NOMO-1 (cell line): ENCODE measurements around the gene GPI.
A peak's percentile ranks its signal among the peaks of the same experiment; 100 is the strongest.

Experiments used
- DNase-seq, 2 experiments: peaks; one replicate each; lab custom pipeline; 2025; ENCODE audit not compliant: unreplicated experiment in 2 of 2; lab: John Stamatoyannopoulos, UW

Gene GPI

DNA sequence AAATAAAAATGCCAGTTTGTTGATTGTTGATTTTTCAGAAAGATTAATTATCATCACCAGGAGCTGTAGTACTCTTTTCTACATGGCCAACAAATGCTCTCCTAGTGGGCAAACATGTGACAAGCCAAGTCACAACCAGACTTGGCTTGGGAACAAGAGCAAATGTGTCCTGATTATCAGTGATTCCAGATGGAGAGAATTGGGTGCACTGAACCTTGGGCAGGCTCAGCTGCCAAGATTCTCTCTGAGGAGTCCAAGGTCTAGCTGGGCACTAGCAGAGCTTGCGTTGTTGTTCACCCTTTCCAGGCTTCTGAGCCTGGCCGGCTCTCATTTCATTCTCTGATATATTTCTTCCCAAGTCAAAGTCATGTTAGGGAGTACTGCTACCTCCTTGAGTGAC, 27.3 kb upstream of the GPI start:
- DNase-seq = no peak

DNA sequence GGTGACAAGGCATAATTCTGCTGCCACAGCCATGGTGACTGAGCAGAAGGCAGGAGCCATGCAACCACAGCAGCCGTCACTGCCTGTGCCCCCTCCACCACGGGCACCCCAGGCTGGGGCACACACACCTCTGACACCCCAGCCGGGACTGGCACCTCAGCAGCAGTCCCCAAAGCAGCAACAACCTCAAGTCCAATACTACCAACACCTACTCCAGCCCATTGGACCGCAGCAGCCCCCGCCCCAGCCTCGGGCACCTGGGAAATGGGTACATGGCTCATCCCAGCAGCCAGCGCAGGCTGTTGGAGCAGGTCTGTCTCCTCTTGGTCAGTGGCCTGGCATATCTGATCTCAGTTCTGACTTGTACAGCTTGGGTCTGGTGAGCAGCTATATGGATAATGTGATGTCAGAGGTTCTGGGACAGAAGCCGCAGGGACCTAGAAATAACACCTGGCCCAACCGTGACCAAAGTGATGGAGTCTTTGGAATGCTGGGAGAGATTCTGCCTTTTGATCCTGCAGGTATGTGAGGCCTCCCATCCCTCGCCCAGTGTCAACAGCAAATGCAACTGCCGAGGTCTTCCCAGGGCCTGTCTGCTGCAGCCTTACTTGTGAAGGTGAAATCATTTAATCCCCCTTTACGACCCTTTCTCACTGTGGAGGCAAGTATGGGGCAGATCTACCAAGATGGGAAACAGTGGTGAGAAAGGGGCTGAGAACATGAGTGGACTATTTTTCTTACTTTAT, 22.9 kb upstream of the GPI start:
- DNase-seq = no peak

- DNase-seq = no peak
These were observed 21.2 kb upstream of the GPI start for GRCh38 chr19:34343751-34344150.

- DNase-seq = peak; percentile 4 to 19
These were observed 19.0 kb upstream of the GPI start for GRCh38 chr19:34345947-34346351.

DNA sequence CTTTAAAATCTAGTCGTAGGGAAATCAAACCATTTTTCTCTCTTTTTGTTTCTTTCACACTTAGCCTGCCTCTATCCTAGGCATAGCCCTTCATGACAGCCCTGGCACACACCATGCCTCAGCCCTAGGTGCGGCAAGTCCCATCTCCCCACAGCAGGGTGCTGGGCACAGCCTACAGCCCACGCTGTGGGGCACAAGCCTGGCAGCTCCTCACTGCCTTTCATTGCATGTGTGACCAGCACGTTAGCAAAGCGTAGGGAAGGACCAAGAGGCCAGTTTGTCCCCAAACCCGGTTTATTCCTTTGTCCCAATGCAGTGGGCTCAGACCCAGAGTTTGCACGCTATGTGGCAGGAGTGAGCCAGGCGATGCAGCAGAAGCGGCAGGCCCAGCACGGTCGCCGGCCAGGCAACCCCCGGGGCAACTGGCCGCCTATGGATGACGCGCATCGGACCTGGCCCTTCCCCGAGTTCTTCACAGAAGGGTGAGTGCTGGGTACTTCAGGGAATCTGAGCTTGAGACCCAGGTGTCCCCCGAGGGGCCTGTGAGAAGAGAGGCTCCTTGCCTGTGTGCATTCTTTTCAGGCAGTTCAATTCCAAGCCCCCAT, 17.3 kb upstream of the GPI start:
- DNase-seq = no peak

GRCh38 chr19:34348899-34349487, 16.0 kb upstream of the GPI start:
- no peak for DNase-seq

- no peak for DNase-seq
These were observed 14.8 kb upstream of the GPI start for GRCh38 chr19:34350161-34350561.

DNA sequence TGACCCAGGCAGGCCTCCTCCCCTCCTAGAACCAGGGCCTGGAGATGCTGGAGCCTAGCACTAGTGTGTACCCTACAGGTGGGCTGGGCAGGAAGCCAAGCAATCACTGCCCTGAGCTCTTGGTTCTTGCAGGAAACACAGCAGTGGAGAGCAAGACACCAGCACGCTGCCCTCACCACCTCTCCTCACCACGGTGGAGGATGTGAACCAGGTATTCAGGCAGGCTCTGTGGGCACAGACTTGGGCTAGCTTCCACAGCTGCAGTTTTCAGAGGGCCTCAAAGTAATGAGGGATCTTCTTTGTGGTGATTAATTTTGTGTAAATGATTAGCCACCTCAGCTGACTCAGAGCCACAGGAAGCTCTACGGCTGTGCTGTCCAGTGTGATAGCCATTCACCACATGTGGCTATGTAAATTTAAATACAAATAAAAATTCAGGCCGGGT, 13.6 kb upstream of the GPI start:
- DNase-seq = no peak

DNA sequence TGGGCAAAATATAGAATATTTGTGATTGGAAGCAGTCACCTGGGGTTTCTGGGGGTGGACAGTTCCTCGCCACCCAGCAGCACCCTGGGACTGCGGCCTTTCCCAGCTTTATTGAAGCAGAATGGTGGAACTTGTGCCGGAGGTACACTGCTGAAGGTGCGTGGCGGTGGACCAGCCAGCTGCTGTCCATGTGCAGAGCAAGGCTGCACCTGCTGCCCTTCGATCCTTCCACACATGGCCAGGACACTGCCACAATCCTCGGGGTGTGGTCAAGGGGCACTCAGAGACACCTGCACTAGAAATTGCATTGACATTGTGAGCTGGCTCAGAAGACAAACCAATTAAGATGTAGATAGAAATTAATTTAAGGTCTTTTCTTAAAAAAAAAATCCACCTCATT, 11.4 kb upstream of the GPI start:
- no peak for DNase-seq

DNA sequence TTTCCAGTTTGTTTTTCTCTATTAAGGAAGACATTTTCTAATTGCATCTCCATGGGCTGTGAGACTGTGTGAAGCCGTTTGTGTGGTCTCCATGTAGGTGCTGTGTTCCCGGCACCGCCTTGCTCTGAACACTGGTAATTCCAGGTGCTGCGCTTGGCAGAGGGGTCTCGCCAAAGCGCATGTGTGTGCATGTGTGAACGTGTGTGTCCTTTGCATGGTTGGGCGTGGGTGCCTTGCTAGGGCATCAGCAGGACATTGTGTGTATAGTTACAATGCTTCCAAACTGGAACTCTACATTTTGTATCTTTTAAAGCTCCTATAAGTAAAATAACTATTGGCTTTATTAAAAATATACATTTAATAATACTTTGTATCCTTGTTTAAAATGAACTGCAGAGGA, 9.8 kb upstream of the GPI start:
- no peak for DNase-seq

DNA sequence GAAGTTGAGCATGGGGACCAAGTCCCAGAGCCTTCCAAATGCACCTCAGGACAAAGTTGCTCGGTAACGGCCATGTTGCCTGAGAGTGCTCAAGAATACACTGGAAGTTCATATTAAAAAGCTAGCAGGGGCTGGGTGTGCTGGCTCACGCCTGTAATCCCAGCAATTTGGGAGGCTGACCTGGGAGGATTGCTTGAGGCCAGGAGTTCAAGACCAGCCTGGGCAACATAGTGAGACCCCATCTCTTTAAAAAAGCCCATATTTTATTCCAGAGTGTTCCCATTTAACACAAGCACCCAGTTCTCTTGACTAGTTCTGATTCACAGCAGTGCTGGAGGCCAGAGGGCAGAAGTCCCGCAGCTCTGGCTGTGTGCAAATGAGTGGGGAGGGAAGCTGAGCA, 8.1 kb upstream of the GPI start:
- DNase-seq = no peak

DNA sequence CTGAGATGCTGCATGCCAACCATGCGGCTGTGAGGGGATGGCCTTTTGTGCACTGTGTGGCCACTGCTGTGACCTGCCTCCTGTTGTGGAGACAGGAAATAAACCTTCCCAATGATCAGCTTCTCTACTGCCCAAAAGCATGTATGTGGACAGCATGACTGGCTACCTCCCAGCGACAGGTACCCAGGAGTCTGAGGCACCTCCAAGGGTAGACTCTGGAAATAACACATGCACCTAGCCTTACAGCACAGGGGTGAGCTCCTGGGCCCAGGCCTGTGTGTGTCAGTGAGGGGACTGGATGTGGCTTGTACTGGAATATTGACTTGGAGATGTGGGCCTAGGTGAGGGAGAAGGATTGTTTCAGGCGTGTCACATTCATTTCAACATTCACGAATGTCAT, 7.6 kb upstream of the GPI start:
- DNase-seq = no peak

- DNase-seq = peak; percentile 92 to 98
These were observed 5.6 kb upstream of the GPI start for GRCh38 chr19:34359140-34359953.

- DNase-seq = no peak
These were observed 5.1 kb upstream of the GPI start for GRCh38 chr19:34359954-34360315.

GRCh38 chr19:34360354-34360909, 4.6 kb upstream of the GPI start:
- DNase-seq = no peak

GRCh38 chr19:34362679-34363069, 2.3 kb upstream of the GPI start:
- DNase-seq = no peak

GRCh38 chr19:34363094-34363493, 1.9 kb upstream of the GPI start:
- no peak for DNase-seq

- no peak for DNase-seq
These were observed 1.1 kb upstream of the GPI start for GRCh38 chr19:34363930-34364329.

GRCh38 chr19:34364462-34364829, 550 bp upstream of the GPI start:
- DNase-seq = no peak

DNA sequence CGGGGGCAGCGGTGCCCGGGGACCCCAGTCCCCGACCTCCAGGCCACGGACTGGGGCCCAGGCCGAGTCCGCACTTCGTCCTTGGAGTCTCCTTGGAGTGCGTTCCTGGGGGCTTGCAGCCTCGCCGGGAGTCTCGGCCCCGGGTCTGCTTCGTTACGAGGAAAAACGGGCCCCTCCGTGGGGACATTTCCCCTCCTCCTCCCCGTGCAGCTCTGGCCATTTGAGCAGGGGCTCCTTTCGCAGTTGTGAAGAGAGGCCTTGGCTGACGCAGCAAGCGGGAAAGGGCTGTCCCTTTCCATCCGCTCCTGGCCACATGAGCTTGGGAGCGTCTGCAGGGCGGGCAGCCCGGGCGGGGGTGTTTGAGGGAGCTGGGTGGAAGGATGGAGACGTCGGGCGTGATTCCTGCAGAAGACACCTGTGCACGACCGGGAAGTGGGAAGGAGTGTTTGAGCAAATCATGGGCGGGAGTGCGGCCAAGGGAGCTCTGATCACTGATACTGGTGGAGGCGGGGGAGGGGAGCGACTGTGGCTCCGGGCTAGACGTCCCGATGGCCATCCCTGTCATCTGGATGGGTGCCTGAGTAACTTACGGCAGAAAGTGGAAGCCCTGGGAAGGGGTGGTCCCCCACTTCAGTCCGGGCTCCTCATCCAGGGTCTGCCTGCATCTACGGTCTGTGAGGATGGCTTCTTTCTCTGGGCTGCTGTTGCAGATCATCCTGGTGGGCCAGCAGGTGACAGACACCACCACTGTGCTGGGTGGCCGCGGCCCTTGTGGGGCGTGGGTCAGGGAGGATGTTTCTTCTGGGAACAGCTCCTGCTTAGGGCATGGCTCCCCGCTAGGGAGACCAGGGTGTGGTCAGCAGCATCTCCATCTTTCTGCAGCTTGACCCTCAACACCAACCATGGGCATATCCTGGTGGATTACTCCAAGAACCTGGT, 736 bp downstream of the GPI start:
- DNase-seq = no peak
